HEK293 (cell line): ENCODE results near the gene RPS19.
A peak's percentile ranks its signal among the peaks of the same experiment; 100 is the strongest.

Source experiments
- CTCF ChIA-PET: fragments of 350-600 bp; formaldehyde crosslinking; extraction: SDS; loops from one replicate; lab custom pipeline; 2021; ENCODE audit warnings: antibody characterized with exemption; lab: Yijun Ruan, JAX
- POLR2A ChIA-PET: fragments of 300-600 bp; formaldehyde crosslinking; extraction: SDS; loops from one replicate; lab custom pipeline; 2020; ENCODE audit warnings: antibody characterized with exemption, inconsistent platforms; lab: Yijun Ruan, JAX
- H3K27ac ChIP-seq: fragments of 200-500 bp; sonication (Bioruptor generic); 2 replicates; pipeline ENCODE4 v1.5.1; 2014; ENCODE audit warnings: low read depth, low read length, control low read depth, inconsistent platforms; ENCODE audit errors: extremely low read depth
- H3K36me3 ChIP-seq, 2 experiments: fragments of 200-500 bp in 1 of 2; sonication (Bioruptor generic) in 1 of 2; 1 replicate in 1 of 2; 2 replicates in 1 of 2; pipeline ENCODE4 v1.5.1; 2014 to 2017; ENCODE audit warnings: inconsistent platforms in 2 of 2, low read length in 2 of 2; ENCODE audit not compliant: control insufficient read depth in 2 of 2, insufficient read depth in 1 of 2
- H3K4me1 ChIP-seq: fragments of 200-500 bp; sonication (Bioruptor generic); 2 replicates; pipeline ENCODE4 v1.5.1; 2014; ENCODE audit warnings: mild to moderate bottlenecking, low read length, inconsistent platforms; ENCODE audit not compliant: control insufficient read depth, insufficient read depth
- H3K4me3 ChIP-seq: 2 replicates; pipeline ENCODE4 v1.5.1; 2011; ENCODE audit warnings: low read depth, mild to moderate bottlenecking, control low read depth, low read length, moderate library complexity
- H3K9me3 ChIP-seq: fragments of 200-500 bp; sonication (Bioruptor generic); 2 replicates; pipeline ENCODE4 v1.5.1; 2014; ENCODE audit warnings: low read depth, low read length, inconsistent platforms; ENCODE audit not compliant: control insufficient read depth, insufficient read depth
- KLF16 ChIP-seq: fragments of 450-650 bp; formaldehyde crosslinking; IDR thresholded peaks from 2 replicates; pipeline ENCODE4 v1.5.1; 2017; ENCODE audit warnings: missing biosample characterization, missing genetic modification characterization
- KLF7 ChIP-seq: fragments of 450-650 bp; formaldehyde crosslinking; IDR thresholded peaks from 2 replicates; pipeline ENCODE4 v1.5.1; 2016; ENCODE audit warnings: missing biosample characterization, missing genetic modification characterization, borderline replicate concordance
- KLF8 ChIP-seq: fragments of 450-650 bp; formaldehyde crosslinking; IDR thresholded peaks from 2 replicates; pipeline ENCODE4 v1.5.1; 2016; ENCODE audit warnings: missing biosample characterization, missing genetic modification characterization
- RBAK ChIP-seq: fragments of 450-650 bp; formaldehyde crosslinking; IDR thresholded peaks from 2 replicates; pipeline ENCODE4 v1.5.1; 2016; ENCODE audit warnings: missing biosample characterization, missing genetic modification characterization
- ZBTB21 ChIP-seq: fragments of 450-650 bp; formaldehyde crosslinking; IDR thresholded peaks from 2 replicates; pipeline ENCODE4 v1.5.1; 2017; ENCODE audit warnings: missing biosample characterization, missing genetic modification characterization
- ZBTB8A ChIP-seq: fragments of 450-650 bp; formaldehyde crosslinking; IDR thresholded peaks from 2 replicates; pipeline ENCODE4 v1.5.1; 2016; ENCODE audit warnings: missing biosample characterization, missing genetic modification characterization
- ZIC2 ChIP-seq: fragments of 450-650 bp; formaldehyde crosslinking; IDR thresholded peaks from 2 replicates; pipeline ENCODE4 v1.5.1; 2016; ENCODE audit warnings: missing biosample characterization, missing genetic modification characterization
- ZNF174 ChIP-seq: fragments of 450-650 bp; formaldehyde crosslinking; IDR thresholded peaks from 2 replicates; pipeline ENCODE4 v1.5.0; 2017; ENCODE audit warnings: missing biosample characterization, mild to moderate bottlenecking, missing genetic modification characterization
- ZNF239 ChIP-seq: fragments of 450-650 bp; formaldehyde crosslinking; IDR thresholded peaks from 2 replicates; pipeline ENCODE4 v1.5.1; 2016; ENCODE audit warnings: missing biosample characterization, missing genetic modification characterization
- ZNF248 ChIP-seq: fragments of 450-650 bp; formaldehyde crosslinking; IDR thresholded peaks from 2 replicates; pipeline ENCODE4 v1.5.1; 2017; ENCODE audit warnings: missing biosample characterization, missing genetic modification characterization
- ZNF362 ChIP-seq: fragments of 450-650 bp; formaldehyde crosslinking; IDR thresholded peaks from 2 replicates; pipeline ENCODE4 v1.5.1; 2016; ENCODE audit warnings: missing biosample characterization, missing genetic modification characterization
- ZNF394 ChIP-seq: fragments of 450-650 bp; formaldehyde crosslinking; IDR thresholded peaks from 2 replicates; pipeline ENCODE4 v1.5.1; 2016; ENCODE audit warnings: missing biosample characterization, missing genetic modification characterization, mild to moderate bottlenecking, moderate library complexity, borderline replicate concordance
- ZNF501 ChIP-seq: fragments of 450-650 bp; formaldehyde crosslinking; IDR thresholded peaks from 2 replicates; pipeline ENCODE4 v1.5.1; 2016; ENCODE audit warnings: missing biosample characterization, missing genetic modification characterization
- ZNF518A ChIP-seq: fragments of 450-650 bp; formaldehyde crosslinking; conservative IDR thresholded peaks from 2 replicates; pipeline ENCODE4 v1.5.1; 2016; ENCODE audit warnings: low read depth, missing biosample characterization, missing genetic modification characterization
- ZNF529 ChIP-seq: fragments of 450-650 bp; formaldehyde crosslinking; IDR thresholded peaks from 2 replicates; pipeline ENCODE4 v1.5.1; 2017; ENCODE audit warnings: missing genetic modification characterization, missing biosample characterization; ENCODE audit not compliant: insufficient replicate concordance
- ZNF548 ChIP-seq: fragments of 450-650 bp; formaldehyde crosslinking; IDR thresholded peaks from 2 replicates; pipeline ENCODE4 v1.5.1; 2016; ENCODE audit warnings: missing biosample characterization, missing genetic modification characterization
- ZNF561 ChIP-seq: fragments of 450-650 bp; IDR thresholded peaks from 2 replicates; pipeline ENCODE4 v1.5.1; 2018; ENCODE audit warnings: missing biosample characterization, missing genetic modification characterization, borderline replicate concordance
- ZNF623 ChIP-seq: fragments of 450-650 bp; formaldehyde crosslinking; IDR thresholded peaks from 2 replicates; pipeline ENCODE4 v1.5.1; 2016; ENCODE audit warnings: missing biosample characterization, missing genetic modification characterization
- ZNF629 ChIP-seq: fragments of 450-650 bp; formaldehyde crosslinking; IDR thresholded peaks from 2 replicates; pipeline ENCODE4 v1.5.1; 2017; ENCODE audit warnings: missing biosample characterization, missing genetic modification characterization
- ZNF660 ChIP-seq: fragments of 450-650 bp; IDR thresholded peaks from 2 replicates; pipeline ENCODE4 v1.5.1; 2018; ENCODE audit warnings: missing biosample characterization, mild to moderate bottlenecking, missing genetic modification characterization
- ZNF701 ChIP-seq: fragments of 450-650 bp; formaldehyde crosslinking; IDR thresholded peaks from 2 replicates; pipeline ENCODE4 v1.5.1; 2016; ENCODE audit warnings: missing biosample characterization, missing genetic modification characterization
- ZSCAN23 ChIP-seq: fragments of 450-650 bp; formaldehyde crosslinking; IDR thresholded peaks from 2 replicates; pipeline ENCODE4 v1.5.1; 2016; ENCODE audit warnings: missing biosample characterization, missing genetic modification characterization
- TF ChIP-seq, protein P1 (sequence below): fragments of 450-650 bp; formaldehyde crosslinking; IDR thresholded peaks from 2 replicates; pipeline ENCODE4 v1.5.1; 2016; ENCODE audit warnings: missing biosample characterization, missing genetic modification characterization

The RPS19 gene

GRCh38 chr19:41883463-41883820 is 23.4 kb downstream of the RPS19 start:
- Histone ChIP-seq H3K36me3 (peaks cover 0 to 13% of the 10 kb centered on the region in 2 experiments; a peak in 2 of 3 replicates), H3K9me3 (no peaks in the 10 kb centered on the region), H3K4me3 (peak overlapping the region; percentile 47), H3K4me1 (peaks cover 11% of the 10 kb centered on the region; the same call in 1 of the 2 replicates), H3K27ac (peak overlapping the region; percentile 4; the same call in 1 of the 2 replicates)
- ChIA-PET CTCF (interaction anchor here (1.1 to 3.8 kb wide), 4 partner anchors 10 to 145 kb away, joined by 3 to 22 read pairs (median 6); partner anchors contain the start of gene RPS19), POLR2A (interaction anchor here (1.2 to 5.1 kb wide), 5 partner anchors 8 to 54 kb away, joined by 6 to 68 read pairs (median 8); partner anchors contain the start of gene RPS19)
- TF ChIP-seq ZNF623 (no peak), ZNF561 (tag by site-specific recombination) (0 out of 2 replicates have a peak, but pooled peaks have one; percentile 7)

- peaks cover 3 to 15% of the 10 kb centered on the region in 2 experiments for H3K36me3 ChIP-seq
- peaks cover 11% of the 10 kb centered on the region; the same call in 1 of the 2 replicates for H3K4me1 ChIP-seq
- H3K4me3 ChIP-seq = peak overlapping the region; percentile 85
- ChIA-PET CTCF (interaction anchor here (1.1 to 3.8 kb wide), 5 partner anchors 11 to 145 kb away, joined by 4 to 22 read pairs (median 5); partner anchors contain the start of genes RABAC1 and RPS19), POLR2A (interaction anchor here (0.6 to 5.1 kb wide), 13 partner anchors 9 to 75 kb away, joined by 3 to 68 read pairs (median 6); partner anchors contain the start of genes RABAC1 and RPS19)
- peak overlapping the region; percentile 62; the same call in 1 of the 2 replicates for H3K27ac ChIP-seq
- no peaks in the 10 kb centered on the region for H3K9me3 ChIP-seq
- TF ChIP-seq KLF16 (tag by site-specific recombination) (peak; percentile 99), ZNF548 (tag by site-specific recombination) (no peak; the same call in 1 of the 2 replicates), ZNF362 (tag by site-specific recombination) (0 out of 2 replicates have a peak, but pooled peaks have one; percentile 16), KLF7 (tag by site-specific recombination) (peak; percentile 93), ZNF701 (tag by site-specific recombination) (no peak), KLF8 (tag by site-specific recombination) (peak; percentile 100), ZNF174 (tag by site-specific recombination) (no peak), RBAK (tag by site-specific recombination) (no peak), ZNF501 (peak; percentile 94), ZBTB21 (tag by site-specific recombination) (peak; percentile 87), ZNF239 (tag by site-specific recombination) (peak; percentile 32; the same call in 1 of the 2 replicates), ZBTB8A (peak; percentile 77), ZNF248 (tag by site-specific recombination) (no peak), ZNF529 (tag by site-specific recombination) (no peak), ZNF629 (tag by site-specific recombination) (peak; percentile 91), ZSCAN23 (tag by site-specific recombination) (peak; percentile 92), ZIC2 (tag by site-specific recombination) (peak; percentile 65), ZNF660 (tag by site-specific recombination) (peak; percentile 95), ZNF518A (peak; percentile 89), ZNF623 (peak; percentile 20; the same call in 1 of the 2 replicates), ZNF394 (tag by site-specific recombination) (peak; percentile 69)
- TF ChIP-seq, protein P1, sequence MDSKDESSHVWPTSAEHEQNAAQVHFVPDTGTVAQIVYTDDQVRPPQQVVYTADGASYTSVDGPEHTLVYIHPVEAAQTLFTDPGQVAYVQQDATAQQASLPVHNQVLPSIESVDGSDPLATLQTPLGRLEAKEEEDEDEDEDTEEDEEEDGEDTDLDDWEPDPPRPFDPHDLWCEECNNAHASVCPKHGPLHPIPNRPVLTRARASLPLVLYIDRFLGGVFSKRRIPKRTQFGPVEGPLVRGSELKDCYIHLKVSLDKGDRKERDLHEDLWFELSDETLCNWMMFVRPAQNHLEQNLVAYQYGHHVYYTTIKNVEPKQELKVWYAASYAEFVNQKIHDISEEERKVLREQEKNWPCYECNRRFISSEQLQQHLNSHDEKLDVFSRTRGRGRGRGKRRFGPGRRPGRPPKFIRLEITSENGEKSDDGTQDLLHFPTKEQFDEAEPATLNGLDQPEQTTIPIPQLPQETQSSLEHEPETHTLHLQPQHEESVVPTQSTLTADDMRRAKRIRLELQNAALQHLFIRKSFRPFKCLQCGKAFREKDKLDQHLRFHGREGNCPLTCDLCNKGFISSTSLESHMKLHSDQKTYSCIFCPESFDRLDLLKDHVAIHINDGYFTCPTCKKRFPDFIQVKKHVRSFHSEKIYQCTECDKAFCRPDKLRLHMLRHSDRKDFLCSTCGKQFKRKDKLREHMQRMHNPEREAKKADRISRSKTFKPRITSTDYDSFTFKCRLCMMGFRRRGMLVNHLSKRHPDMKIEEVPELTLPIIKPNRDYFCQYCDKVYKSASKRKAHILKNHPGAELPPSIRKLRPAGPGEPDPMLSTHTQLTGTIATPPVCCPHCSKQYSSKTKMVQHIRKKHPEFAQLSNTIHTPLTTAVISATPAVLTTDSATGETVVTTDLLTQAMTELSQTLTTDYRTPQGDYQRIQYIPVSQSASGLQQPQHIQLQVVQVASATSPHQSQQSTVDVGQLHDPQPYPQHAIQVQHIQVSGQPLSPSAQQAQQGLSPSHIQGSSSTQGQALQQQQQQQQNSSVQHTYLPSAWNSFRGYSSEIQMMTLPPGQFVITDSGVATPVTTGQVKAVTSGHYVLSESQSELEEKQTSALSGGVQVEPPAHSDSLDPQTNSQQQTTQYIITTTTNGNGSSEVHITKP (tag by site-specific recombination) = peak; percentile 74
Observed at GRCh38 chr19:41883821-41884733, 24.0 kb downstream of the RPS19 start.
